Stimulated activated naive CD8-positive, alpha-beta T cell treated with anti-CD3 and anti-CD28 coated beads, Interleukin-15, Interleukin-2, amounts not matched to agents 100 ng/mL and 50 ng/mL, for 24 hours (primary cell): ENCODE measurements around the gene ARHGAP21.

ENCODE experiments used
- H3K27ac Mint-ChIP-seq: one replicate; pipeline ENCODE4 v1.8.0; 2021; ENCODE audit warnings: mild to moderate bottlenecking, mixed read lengths
- H3K27me3 Mint-ChIP-seq: one replicate; pipeline ENCODE4 v1.8.0; 2021; ENCODE audit warnings: mixed read lengths
- H3K36me3 Mint-ChIP-seq: one replicate; pipeline ENCODE4 v1.8.0; 2021; ENCODE audit warnings: low read depth, mixed read lengths
- H3K4me1 Mint-ChIP-seq: one replicate; pipeline ENCODE4 v1.8.0; 2021; ENCODE audit warnings: low read depth, mixed read lengths
- H3K4me3 Mint-ChIP-seq: one replicate; pipeline ENCODE4 v1.8.0; 2021; ENCODE audit warnings: mild to moderate bottlenecking, mixed read lengths
- H3K9me3 Mint-ChIP-seq: one replicate; pipeline ENCODE4 v1.8.0; 2021; ENCODE audit warnings: mixed read lengths

The ARHGAP21 gene

GRCh38 chr10:24711465-24711864, 12.2 kb downstream of the ARHGAP21 start:
- Mint-ChIP-seq H3K27ac (no peak overlapping the region), H3K36me3 (no peaks in the 10 kb centered on the region), H3K4me3 (no peak overlapping the region), H3K4me1 (no peaks in the 10 kb centered on the region), H3K9me3 (no peaks in the 10 kb centered on the region), H3K27me3 (no peaks in the 10 kb centered on the region)

GRCh38 chr10:24708081-24708480, 15.6 kb downstream of the ARHGAP21 start:
- no peaks in the 10 kb centered on the region for H3K27me3 Mint-ChIP-seq
- H3K36me3 Mint-ChIP-seq, result no peaks in the 10 kb centered on the region
- no peaks in the 10 kb centered on the region for H3K9me3 Mint-ChIP-seq
- H3K27ac Mint-ChIP-seq, result no peak overlapping the region
- no peak overlapping the region for H3K4me3 Mint-ChIP-seq
- H3K4me1 Mint-ChIP-seq, result no peaks in the 10 kb centered on the region

GRCh38 chr10:24707445-24707844, 16.2 kb downstream of the ARHGAP21 start:
- Mint-ChIP-seq H3K27ac (no peak overlapping the region), H3K27me3 (no peaks in the 10 kb centered on the region), H3K9me3 (no peaks in the 10 kb centered on the region), H3K4me3 (no peak overlapping the region), H3K36me3 (no peaks in the 10 kb centered on the region), H3K4me1 (no peaks in the 10 kb centered on the region)

GRCh38 chr10:24706479-24707118, 17.1 kb downstream of the ARHGAP21 start:
- H3K27me3 Mint-ChIP-seq, result no peaks in the 10 kb centered on the region
- H3K9me3 Mint-ChIP-seq, result no peaks in the 10 kb centered on the region
- no peaks in the 10 kb centered on the region for H3K36me3 Mint-ChIP-seq

GRCh38 chr10:24703700-24704099, 20.0 kb downstream of the ARHGAP21 start:
- Mint-ChIP-seq H3K4me1 (peaks cover 11% of the 10 kb centered on the region), H3K4me3 (no peak overlapping the region), H3K27me3 (no peaks in the 10 kb centered on the region), H3K27ac (no peak overlapping the region), H3K9me3 (no peaks in the 10 kb centered on the region), H3K36me3 (no peaks in the 10 kb centered on the region)

More at GRCh38 chr10:24706479-24707118, 17.1 kb downstream of the ARHGAP21 start:
- Mint-ChIP-seq H3K27ac (no peak overlapping the region), H3K4me3 (no peak overlapping the region), H3K4me1 (peaks cover 6% of the 10 kb centered on the region)

GRCh38 chr10:24701447-24701846, 22.2 kb downstream of the ARHGAP21 start:
- H3K36me3 Mint-ChIP-seq, result no peaks in the 10 kb centered on the region
- no peaks in the 10 kb centered on the region for H3K27me3 Mint-ChIP-seq
- peaks cover 11% of the 10 kb centered on the region for H3K4me1 Mint-ChIP-seq
- no peaks in the 10 kb centered on the region for H3K9me3 Mint-ChIP-seq
- H3K27ac Mint-ChIP-seq, result no peak overlapping the region
- no peak overlapping the region for H3K4me3 Mint-ChIP-seq

- Mint-ChIP-seq H3K4me3 (no peak overlapping the region), H3K27me3 (no peaks in the 10 kb centered on the region), H3K27ac (no peak overlapping the region), H3K9me3 (no peaks in the 10 kb centered on the region), H3K36me3 (no peaks in the 10 kb centered on the region), H3K4me1 (peaks cover 11% of the 10 kb centered on the region)
Observed at GRCh38 chr10:24700948-24701347, 22.7 kb downstream of the ARHGAP21 start.

GRCh38 chr10:24698270-24698669, 25.4 kb downstream of the ARHGAP21 start:
- Mint-ChIP-seq H3K9me3 (no peaks in the 10 kb centered on the region), H3K27ac (no peak overlapping the region), H3K4me3 (no peak overlapping the region), H3K4me1 (peaks cover 11% of the 10 kb centered on the region), H3K36me3 (no peaks in the 10 kb centered on the region), H3K27me3 (no peaks in the 10 kb centered on the region)

- Mint-ChIP-seq H3K27me3 (no peaks in the 10 kb centered on the region), H3K4me1 (peaks cover 7% of the 10 kb centered on the region), H3K4me3 (no peak overlapping the region), H3K27ac (no peak overlapping the region), H3K9me3 (no peaks in the 10 kb centered on the region), H3K36me3 (no peaks in the 10 kb centered on the region)
Observed at GRCh38 chr10:24697080-24697479, 26.6 kb downstream of the ARHGAP21 start.

GRCh38 chr10:24695452-24695851, 28.2 kb downstream of the ARHGAP21 start:
- H3K4me3 Mint-ChIP-seq, result no peak overlapping the region
- no peak overlapping the region for H3K27ac Mint-ChIP-seq
- no peaks in the 10 kb centered on the region for H3K4me1 Mint-ChIP-seq
- H3K27me3 Mint-ChIP-seq, result no peaks in the 10 kb centered on the region
- H3K36me3 Mint-ChIP-seq, result no peaks in the 10 kb centered on the region
- no peaks in the 10 kb centered on the region for H3K9me3 Mint-ChIP-seq

- Mint-ChIP-seq H3K4me1 (no peaks in the 10 kb centered on the region), H3K9me3 (no peaks in the 10 kb centered on the region), H3K4me3 (no peak overlapping the region), H3K27ac (no peak overlapping the region), H3K27me3 (no peaks in the 10 kb centered on the region), H3K36me3 (no peaks in the 10 kb centered on the region)
Observed at GRCh38 chr10:24694086-24694485, 29.6 kb downstream of the ARHGAP21 start.

- Mint-ChIP-seq H3K27ac (no peak overlapping the region), H3K9me3 (no peaks in the 10 kb centered on the region), H3K4me1 (no peaks in the 10 kb centered on the region), H3K4me3 (no peak overlapping the region), H3K27me3 (no peaks in the 10 kb centered on the region), H3K36me3 (no peaks in the 10 kb centered on the region)
Observed at GRCh38 chr10:24690961-24691512, 32.6 kb downstream of the ARHGAP21 start.

- Mint-ChIP-seq H3K9me3 (no peaks in the 10 kb centered on the region), H3K36me3 (no peaks in the 10 kb centered on the region), H3K27ac (no peak overlapping the region), H3K4me1 (no peaks in the 10 kb centered on the region), H3K4me3 (no peak overlapping the region), H3K27me3 (no peaks in the 10 kb centered on the region)
Observed at GRCh38 chr10:24685958-24686540, 37.6 kb downstream of the ARHGAP21 start.

GRCh38 chr10:24683554-24683953, 40.1 kb downstream of the ARHGAP21 start:
- no peaks in the 10 kb centered on the region for H3K9me3 Mint-ChIP-seq
- H3K27me3 Mint-ChIP-seq, result no peaks in the 10 kb centered on the region
- no peak overlapping the region for H3K27ac Mint-ChIP-seq
- H3K36me3 Mint-ChIP-seq, result no peaks in the 10 kb centered on the region
- no peaks in the 10 kb centered on the region for H3K4me1 Mint-ChIP-seq
- no peak overlapping the region for H3K4me3 Mint-ChIP-seq

- Mint-ChIP-seq H3K27ac (no peak overlapping the region), H3K4me3 (no peak overlapping the region), H3K4me1 (no peaks in the 10 kb centered on the region), H3K27me3 (no peaks in the 10 kb centered on the region), H3K36me3 (no peaks in the 10 kb centered on the region), H3K9me3 (no peaks in the 10 kb centered on the region)
Observed at GRCh38 chr10:24681572-24682088, 42.1 kb downstream of the ARHGAP21 start.
